Dendritic cell treated with granulocyte-macrophage colony-stimulating factor and Interleukin-4, amounts not matched to agents 40 ng/mL and 50 ng/mL, for 4 days (primary cell): ENCODE measurements around the gene LARGE2.

Experiments
- H3K27ac Mint-ChIP-seq: one replicate; pipeline ENCODE4 v1.8.0; 2022; ENCODE audit warnings: mild to moderate bottlenecking, mixed read lengths
- H3K27me3 Mint-ChIP-seq: one replicate; pipeline ENCODE4 v1.8.0; 2022; ENCODE audit warnings: mild to moderate bottlenecking, mixed read lengths
- H3K36me3 Mint-ChIP-seq: one replicate; pipeline ENCODE4 v1.8.0; 2022; ENCODE audit warnings: low read depth, mixed read lengths
- H3K4me1 Mint-ChIP-seq: one replicate; pipeline ENCODE4 v1.8.0; 2022; ENCODE audit warnings: low read depth, mixed read lengths
- H3K4me3 Mint-ChIP-seq: one replicate; pipeline ENCODE4 v1.8.0; 2022; ENCODE audit warnings: mild to moderate bottlenecking, moderate library complexity, mixed read lengths
- H3K9me3 Mint-ChIP-seq: one replicate; pipeline ENCODE4 v1.8.0; 2022; ENCODE audit warnings: mixed read lengths
- intact Hi-C: fragments of 100-400 bp; cut with micrococcal nuclease; formaldehyde crosslinking; loops from one replicate; pipeline ENCODE4 v1.15.0; 2022

LARGE2 gene

GRCh38 chr11:45961751-45962240, 39.3 kb downstream of the LARGE2 start:
- no peak overlapping the region for H3K27ac Mint-ChIP-seq
- peaks cover 58% of the 10 kb centered on the region for H3K36me3 Mint-ChIP-seq
- H3K4me3 Mint-ChIP-seq = no peak overlapping the region
- no peaks in the 10 kb centered on the region for H3K27me3 Mint-ChIP-seq
- H3K9me3 Mint-ChIP-seq = no peaks in the 10 kb centered on the region
- intact Hi-C loops = no loop called here
- peaks cover 14% of the 10 kb centered on the region for H3K4me1 Mint-ChIP-seq

- no peak overlapping the region for H3K27ac Mint-ChIP-seq
- no peaks in the 10 kb centered on the region for H3K27me3 Mint-ChIP-seq
- H3K4me3 Mint-ChIP-seq = no peak overlapping the region
- H3K36me3 Mint-ChIP-seq = peaks cover 51% of the 10 kb centered on the region
- intact Hi-C loops = loop anchor here (1.0 kb wide), 1 partner anchor 41 kb away; no protein-coding TSS in a partner anchor
- H3K9me3 Mint-ChIP-seq = no peaks in the 10 kb centered on the region
- H3K4me1 Mint-ChIP-seq = peaks cover 9% of the 10 kb centered on the region
Measured at GRCh38 chr11:45964911-45965389, 42.5 kb downstream of the LARGE2 start.

GRCh38 chr11:45967506-45967905, 45.0 kb downstream of the LARGE2 start:
- no peak overlapping the region for H3K4me3 Mint-ChIP-seq
- no peaks in the 10 kb centered on the region for H3K9me3 Mint-ChIP-seq
- intact Hi-C loops = no loop called here
- no peak overlapping the region for H3K27ac Mint-ChIP-seq
- H3K4me1 Mint-ChIP-seq = no peaks in the 10 kb centered on the region
- H3K27me3 Mint-ChIP-seq = no peaks in the 10 kb centered on the region
- H3K36me3 Mint-ChIP-seq = peaks cover 51% of the 10 kb centered on the region

- intact Hi-C loops = no loop called here
- no peaks in the 10 kb centered on the region for H3K27me3 Mint-ChIP-seq
- no peaks in the 10 kb centered on the region for H3K9me3 Mint-ChIP-seq
- H3K27ac Mint-ChIP-seq = no peak overlapping the region
- H3K4me3 Mint-ChIP-seq = no peak overlapping the region
- peaks cover 41% of the 10 kb centered on the region for H3K36me3 Mint-ChIP-seq
- no peaks in the 10 kb centered on the region for H3K4me1 Mint-ChIP-seq
Measured at GRCh38 chr11:45968901-45969300, 46.4 kb downstream of the LARGE2 start.

GRCh38 chr11:45973601-45974000, 51.1 kb downstream of the LARGE2 start:
- Mint-ChIP-seq H3K36me3 (peaks cover 69% of the 10 kb centered on the region), H3K9me3 (no peaks in the 10 kb centered on the region), H3K27me3 (no peaks in the 10 kb centered on the region), H3K4me3 (no peak overlapping the region), H3K4me1 (no peaks in the 10 kb centered on the region), H3K27ac (no peak overlapping the region)
- intact Hi-C loops = no loop called here

- no peaks in the 10 kb centered on the region for H3K4me1 Mint-ChIP-seq
- H3K4me3 Mint-ChIP-seq = no peak overlapping the region
- H3K9me3 Mint-ChIP-seq = no peaks in the 10 kb centered on the region
- intact Hi-C loops = no loop called here
- no peaks in the 10 kb centered on the region for H3K27me3 Mint-ChIP-seq
- peaks cover 69% of the 10 kb centered on the region for H3K36me3 Mint-ChIP-seq
- no peak overlapping the region for H3K27ac Mint-ChIP-seq
Measured at GRCh38 chr11:45974806-45975205, 52.4 kb downstream of the LARGE2 start.
